Right lobe of liver (tissue), 6 donors: Measurements from ENCODE around the gene MAPKAPK2. TPM values are rescaled to one million over a fixed set of nuclear protein-coding genes. Genes with fewer than 3 reads are reported as not detected.
"Not testable (repeated sequence)": the region's sequence is repeated elsewhere in the genome, so short reads cannot be mapped to it uniquely, and the experiment has no call there.

Experiments used
- ATAC-seq, 4 donors: fragments of 200-7000 bp; cut with Tn5 transposase; one replicate each; pipeline ENCODE4 v1.9.1; 2020; ENCODE audit warnings: mild to moderate bottlenecking in 4 of 4, moderate library complexity in 4 of 4
- DNase-seq, 3 donors: peaks; one replicate each; pipeline ENCODE4 v3.0.0-alpha.2; 2020
- H3K27ac ChIP-seq, 3 donors: fragments of 200-600 bp; one replicate each; pipeline ENCODE4 v1.8.0; 2022
- H3K27me3 ChIP-seq, 2 donors: fragments of 200-600 bp; one replicate each; pipeline ENCODE4 v1.8.0; 2022
- H3K36me3 ChIP-seq, 4 donors: fragments of 200-600 bp; sonication (generic) in 1 of 4; one replicate each; pipeline versions ENCODE4 v1.5.1 to v1.8.0; 2017 to 2022; ENCODE audit warnings: control low read depth in 1 of 4
- H3K4me1 ChIP-seq, 4 donors: fragments of 200-600 bp; sonication (generic) in 1 of 4; one replicate each; pipeline versions ENCODE4 v1.5.1 to v1.8.0; 2017 to 2022; ENCODE audit warnings: control low read depth in 1 of 4
- H3K4me3 ChIP-seq, 3 donors: fragments of 200-600 bp; one replicate each; pipeline ENCODE4 v1.8.0; 2022
- H3K9me3 ChIP-seq, 4 donors: fragments of 200-600 bp; sonication (generic) in 1 of 4; one replicate each; pipeline versions ENCODE4 v1.5.1 to v1.8.0; 2017 to 2022; ENCODE audit warnings: control low read depth in 1 of 4
- POLR2A ChIP-seq: fragments of 450-650 bp; IDR thresholded peaks from one replicate; pipeline ENCODE4 v1.6.1; 2017; ENCODE audit warnings: antibody characterized with exemption, mild to moderate bottlenecking
- WGBS: methylation state at CpG from one replicate; pipeline ENCODE4 v1.1.6; 2018; ENCODE audit warnings: low coverage, low lambda C conversion rate; ENCODE audit not compliant: insufficient coverage; ENCODE audit errors: missing lambda C conversion rate; 5-methylcytosine and 5-hydroxymethylcytosine counted together
- intact Hi-C, 2 donors: fragments of 100-400 bp; cut with DNase I; formaldehyde crosslinking; loops; one replicate each; pipeline versions ENCODE4 v1.11.2 to v1.14.1; 2022
- total RNA-seq, 6 experiments: library from RNA; depleted of rRNA in 2 of 6; stranded (reverse); fragments of >200 nt in 2 of 6; fragmentation: NEBNext Ultra II Directional in 3 of 6; extraction: Animal tissue kit (Norgen Biotek cat#: 25700) in 3 of 6; gene quantifications; one replicate each; pipeline versions ENCODE4 v1.1.0 to v1.2.4, GENCODE V29; 2016 to 2023
- TF ChIP-seq, protein P1 (sequence below), 4 donors: fragments of 200-600 bp in 3 of 4; fragments of 450-650 bp in 1 of 4; IDR thresholded peaks; one replicate each; pipeline versions ENCODE4 v1.5.1 to v1.8.0; 2016 to 2022; ENCODE audit warnings: antibody characterized with exemption in 4 of 4, mild to moderate bottlenecking in 2 of 4
- donor health status: DM: no; HTN: yes; CAD: no.
- donor health status: DM: no; HTN: no; CAD: no.
- donor health status: DM: no; HTN: no; CAD: no.
- donor health status: DM: no; HTN: yes; CAD: no.
- donor health status: DM: no; HTN: yes; CAD: no.

The MAPKAPK2 gene
- total RNA-seq, 6 experiments from 2014 or later: 25.6 to 46.6 (median 34.0) TPM

DNA sequence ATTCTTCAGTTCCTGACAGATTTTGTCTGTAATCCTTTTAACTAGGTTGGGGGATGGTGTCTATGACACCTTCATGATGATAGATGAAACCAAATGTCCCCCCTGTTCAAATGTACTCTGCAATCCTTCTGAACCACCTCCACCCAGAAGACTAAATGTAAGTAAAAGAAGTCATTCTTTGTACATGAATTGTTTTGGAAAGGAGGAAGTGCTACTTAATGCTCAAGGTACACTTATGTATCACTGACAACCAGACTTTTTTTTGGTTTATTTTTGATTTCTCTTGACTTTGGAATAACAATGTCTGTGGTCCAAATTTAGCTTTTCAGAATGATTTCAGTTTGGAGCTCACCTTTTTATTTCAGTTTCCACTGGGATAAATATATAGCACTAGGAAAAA, 47.1 kb upstream of the MAPKAPK2 start:
- Histone ChIP-seq H3K4me1 (peaks cover 0 to 17% (median 0%) of the 10 kb centered on the region in 4 donors), H3K36me3 (no peaks in the 10 kb centered on the region), H3K9me3 (no peaks in the 10 kb centered on the region), H3K4me3 (no peak overlapping the region), H3K27me3 (no peaks in the 10 kb centered on the region), H3K27ac (no peak overlapping the region)
- TF ChIP-seq, protein P1, sequence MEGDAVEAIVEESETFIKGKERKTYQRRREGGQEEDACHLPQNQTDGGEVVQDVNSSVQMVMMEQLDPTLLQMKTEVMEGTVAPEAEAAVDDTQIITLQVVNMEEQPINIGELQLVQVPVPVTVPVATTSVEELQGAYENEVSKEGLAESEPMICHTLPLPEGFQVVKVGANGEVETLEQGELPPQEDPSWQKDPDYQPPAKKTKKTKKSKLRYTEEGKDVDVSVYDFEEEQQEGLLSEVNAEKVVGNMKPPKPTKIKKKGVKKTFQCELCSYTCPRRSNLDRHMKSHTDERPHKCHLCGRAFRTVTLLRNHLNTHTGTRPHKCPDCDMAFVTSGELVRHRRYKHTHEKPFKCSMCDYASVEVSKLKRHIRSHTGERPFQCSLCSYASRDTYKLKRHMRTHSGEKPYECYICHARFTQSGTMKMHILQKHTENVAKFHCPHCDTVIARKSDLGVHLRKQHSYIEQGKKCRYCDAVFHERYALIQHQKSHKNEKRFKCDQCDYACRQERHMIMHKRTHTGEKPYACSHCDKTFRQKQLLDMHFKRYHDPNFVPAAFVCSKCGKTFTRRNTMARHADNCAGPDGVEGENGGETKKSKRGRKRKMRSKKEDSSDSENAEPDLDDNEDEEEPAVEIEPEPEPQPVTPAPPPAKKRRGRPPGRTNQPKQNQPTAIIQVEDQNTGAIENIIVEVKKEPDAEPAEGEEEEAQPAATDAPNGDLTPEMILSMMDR (IDR thresholded peaks at IDR 0.05): no peak
- no peak for TF ChIP-seq POLR2A
- ATAC-seq (no peak), DNase-seq (no peak)
- intact Hi-C loops: loop anchor here in 1 of 2 donors (10.0 kb wide), 1 partner anchor 277 kb away; no protein-coding TSS in a partner anchor

DNA sequence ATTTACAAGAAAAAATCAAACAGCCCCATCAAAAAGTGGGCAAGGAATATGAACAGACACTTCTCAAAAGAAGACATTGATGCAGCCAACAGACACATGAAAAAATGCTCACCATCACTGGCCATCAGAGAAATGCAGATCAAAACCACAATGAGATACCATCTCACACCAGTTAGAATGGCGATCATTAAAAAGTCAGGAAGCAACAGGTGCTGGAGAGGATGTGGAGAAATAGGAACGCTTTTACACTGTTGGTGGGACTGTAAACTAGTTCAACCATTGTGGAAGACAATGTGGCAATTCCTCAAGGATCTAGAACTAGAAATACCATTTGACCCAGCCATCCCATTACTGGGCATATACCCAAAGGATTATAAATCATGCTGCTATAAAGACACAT, 42.6 kb upstream of the MAPKAPK2 start:
- ATAC-seq, H3K36me3 ChIP-seq, H3K27me3 ChIP-seq, H3K9me3 ChIP-seq, intact Hi-C loops, DNase-seq, H3K4me3 ChIP-seq, H3K4me1 ChIP-seq, H3K27ac ChIP-seq: not testable (repeated sequence)
- WGBS: 83% methylated on average over 1 of the region's 2 CpGs

DNA sequence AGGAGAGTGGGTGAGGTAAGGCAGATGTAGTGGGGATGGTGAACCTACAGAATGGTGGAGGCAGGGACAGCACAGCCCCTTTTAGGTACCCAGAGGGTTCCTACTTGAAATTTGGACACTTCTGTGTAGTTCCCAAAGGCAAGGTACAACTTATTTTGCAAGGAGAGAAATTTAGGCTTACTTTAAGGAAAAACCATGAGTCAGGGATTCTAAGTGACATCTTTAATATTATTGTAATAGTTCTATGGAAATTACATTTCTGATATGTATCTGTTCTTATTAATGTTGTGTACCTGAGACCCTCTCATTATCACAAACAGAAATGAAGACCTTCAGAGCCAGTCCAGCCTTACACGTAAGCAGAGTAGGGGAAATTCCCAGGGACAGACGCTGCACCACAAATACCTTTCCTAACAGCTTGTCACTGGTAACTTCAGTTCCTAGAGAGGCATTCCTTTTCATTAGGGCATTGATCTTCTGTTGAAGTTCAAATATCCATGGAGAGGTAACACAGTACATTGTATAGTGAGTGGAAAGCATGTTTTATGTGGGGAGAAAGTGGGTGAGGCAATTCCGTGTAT, 41.5 kb upstream of the MAPKAPK2 start:
- Histone ChIP-seq H3K27ac (no peak overlapping the region), H3K4me3 (no peak overlapping the region), H3K36me3 (peaks cover 0 to 6% (median 0%) of the 10 kb centered on the region in 4 donors), H3K4me1 (no peaks in the 10 kb centered on the region), H3K9me3 (no peaks in the 10 kb centered on the region), H3K27me3 (no peaks in the 10 kb centered on the region)
- no peak for TF ChIP-seq POLR2A
- TF ChIP-seq, protein P1 (IDR thresholded peaks at IDR 0.05): no peak
- intact Hi-C loops: no loop called here
- 83% methylated on average over 3 of the region's 3 CpGs for WGBS
- ATAC-seq (no peak), DNase-seq (no peak)

DNA sequence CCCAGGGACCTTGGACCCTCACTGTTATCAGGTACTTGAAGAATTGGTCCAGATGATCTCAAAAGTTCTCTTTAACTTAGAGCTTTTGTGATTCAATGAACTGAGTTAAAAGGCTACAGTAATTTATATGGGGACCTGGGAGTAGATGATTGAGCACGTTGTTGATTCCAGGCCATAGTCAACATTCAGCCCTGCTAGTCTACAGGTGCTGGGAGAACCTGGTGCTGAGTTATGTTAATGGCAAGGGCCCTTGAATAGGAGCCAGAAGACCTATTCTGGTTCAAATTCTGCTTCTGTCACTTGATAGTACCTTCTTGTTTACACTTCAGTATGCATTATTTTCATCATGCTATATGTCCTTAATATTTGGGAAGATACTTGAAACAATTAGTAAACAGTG, 38.2 kb upstream of the MAPKAPK2 start:
- Histone ChIP-seq H3K27ac (no peak overlapping the region), H3K4me3 (no peak overlapping the region), H3K9me3 (no peaks in the 10 kb centered on the region), H3K27me3 (no peaks in the 10 kb centered on the region), H3K4me1 (no peaks in the 10 kb centered on the region), H3K36me3 (peaks cover 0 to 6% (median 0%) of the 10 kb centered on the region in 4 donors)
- WGBS: 89% methylated on average over 1 of the region's 1 CpG
- DNase-seq: no peak
- TF ChIP-seq, protein P1 (IDR thresholded peaks at IDR 0.05): no peak
- no peak for TF ChIP-seq POLR2A
- intact Hi-C loops: no loop called here
- ATAC-seq: no peak

DNA sequence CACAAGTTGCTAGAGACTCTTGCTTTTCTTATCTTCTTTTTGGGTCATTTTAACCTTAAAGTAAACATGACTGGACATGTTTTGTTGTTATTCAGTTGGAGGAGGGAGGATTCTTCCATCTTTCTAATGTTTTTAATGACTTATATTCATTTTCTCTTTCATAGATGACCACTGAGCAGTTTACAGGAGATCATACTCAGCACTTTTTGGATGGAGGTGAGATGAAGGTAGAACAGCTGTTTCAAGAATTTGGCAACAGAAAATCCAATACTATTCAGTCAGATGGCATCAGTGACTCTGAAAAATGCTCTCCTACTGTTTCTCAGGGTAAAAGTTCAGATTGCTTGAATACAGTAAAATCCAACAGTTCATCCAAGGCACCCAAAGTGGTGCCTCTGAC, 37.5 kb upstream of the MAPKAPK2 start:
- DNase-seq: no peak
- H3K4me3 ChIP-seq: no peak overlapping the region
- intact Hi-C loops: no loop called here
- H3K4me1 ChIP-seq: no peaks in the 10 kb centered on the region
- no peak for ATAC-seq
- H3K27me3 ChIP-seq: no peaks in the 10 kb centered on the region
- H3K27ac ChIP-seq: no peak overlapping the region
- H3K36me3 ChIP-seq: peaks cover 0 to 6% (median 0%) of the 10 kb centered on the region in 4 donors
- no peaks in the 10 kb centered on the region for H3K9me3 ChIP-seq
- TF ChIP-seq, protein P1 (IDR thresholded peaks at IDR 0.05): no peak
- no peak for TF ChIP-seq POLR2A
